GM13976 (cell line): ENCODE data around the gene NFIA.

Source experiments
- DNase-seq: peaks from one replicate; pipeline ENCODE4 v3.0.0; 2012; ENCODE audit warnings: low spot score
- CTCF ChIP-seq: IDR thresholded peaks from 2 replicates; pipeline ENCODE4 v1.5.1; 2012; ENCODE audit warnings: borderline replicate concordance, mild to moderate bottlenecking; ENCODE audit not compliant: insufficient read depth; ENCODE audit errors: extremely low read depth, missing control alignments, control extremely low read depth
- in situ Hi-C: fragments of 300-500 bp; cut with MboI; formaldehyde crosslinking; loops from one replicate; pipeline ENCODE4 v1.12.0; 2022; ENCODE audit warnings: low sequenced_read_pairs, mixed read lengths, inconsistent platforms; ENCODE audit not compliant: unreplicated experiment

The NFIA gene

GRCh38 chr1:61412601-61413000, 330.2 kb downstream of the NFIA start:
- in situ Hi-C loops, result no loop called here
- no peak for TF ChIP-seq CTCF
- DNase-seq, result no peak

GRCh38 chr1:61419196-61419595, 336.8 kb downstream of the NFIA start:
- in situ Hi-C loops, result no loop called here
- TF ChIP-seq CTCF, result no peak
- DNase-seq, result no peak

- TF ChIP-seq CTCF, result no peak
- no peak for DNase-seq
- in situ Hi-C loops, result no loop called here
Observed at GRCh38 chr1:61419657-61420056, 337.3 kb downstream of the NFIA start.

- in situ Hi-C loops, result no loop called here
- no peak for TF ChIP-seq CTCF
- no peak for DNase-seq
Observed at GRCh38 chr1:61420243-61420642, 337.9 kb downstream of the NFIA start.

- DNase-seq, result no peak
- TF ChIP-seq CTCF, result no peak
- in situ Hi-C loops, result no loop called here
Observed at GRCh38 chr1:61420909-61421835, 338.8 kb downstream of the NFIA start.

- no peak for DNase-seq
- no peak for TF ChIP-seq CTCF
- in situ Hi-C loops, result no loop called here
Observed at GRCh38 chr1:61423643-61424042, 341.3 kb downstream of the NFIA start.
